ENCODE measurements around the gene NFIX. TPM values are rescaled to one million over a fixed set of nuclear protein-coding genes. Genes with fewer than 3 reads are reported as not detected.
A peak's percentile ranks its signal among the peaks of the same experiment; 100 is the strongest.

The NFIX gene
- total RNA-seq, 2 donors from 2014 or later: 0.75 to 0.86 TPM

DNA sequence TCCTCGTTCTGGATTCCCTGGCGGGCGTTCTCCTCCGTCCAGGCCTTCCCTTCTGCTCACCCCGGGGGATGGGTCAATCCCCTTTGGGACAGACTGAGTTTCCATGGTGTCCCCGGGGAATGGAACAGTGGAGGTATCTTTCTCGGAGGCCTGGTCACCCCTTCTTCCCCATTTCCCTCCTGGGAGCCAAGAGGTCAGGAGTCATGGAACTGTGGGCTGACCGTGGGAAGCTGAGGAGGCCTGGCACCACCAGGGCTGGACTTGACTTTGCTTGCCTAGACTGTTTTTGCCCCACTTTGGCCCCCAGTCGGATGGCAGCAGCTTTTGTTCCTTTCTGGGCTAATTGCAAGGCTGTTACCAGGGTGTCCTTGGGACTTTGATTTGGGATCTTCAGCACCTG is 124.8 kb downstream of the NFIX start:
- H3K9me3 ChIP-seq (ENCODE audit: control insufficient read depth, low read length, poor library complexity, severe bottlenecking): no peaks in the 10 kb centered on the region
- Mint-ChIP-seq H3K4me1 (peaks cover 44% of the 10 kb centered on the region), H3K27me3 (no peaks in the 10 kb centered on the region), H3K27ac (peak overlapping the region; percentile 67), H3K36me3 (ENCODE audit: low read depth) (no peaks in the 10 kb centered on the region), H3K4me3 (peak overlapping the region; percentile 62)
- ATAC-seq (no peak), DNase-seq (no peak)

DNA sequence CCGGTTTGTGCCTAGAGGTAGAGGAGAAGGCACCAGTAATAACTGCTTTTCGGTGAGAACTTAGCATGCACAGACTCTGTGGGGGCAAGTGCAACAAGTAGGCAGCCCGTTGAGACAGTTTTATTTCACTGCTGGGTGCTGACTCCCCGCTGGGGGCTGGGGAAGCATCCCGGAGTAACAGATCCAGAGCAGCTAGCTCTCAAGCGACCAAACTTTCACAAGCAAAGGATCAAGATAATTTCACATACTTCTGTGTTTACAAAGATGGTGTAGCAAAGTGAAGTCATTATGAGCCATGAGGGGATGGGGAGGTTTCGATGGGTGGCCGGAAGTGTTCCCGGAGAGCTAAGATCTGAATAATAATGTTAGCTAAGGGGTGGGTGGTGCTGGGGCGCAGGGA is 125.5 kb downstream of the NFIX start:
- H3K4me3 Mint-ChIP-seq: no peak overlapping the region
- no peaks in the 10 kb centered on the region for H3K36me3 Mint-ChIP-seq (ENCODE audit: low read depth)
- no peaks in the 10 kb centered on the region for H3K27me3 Mint-ChIP-seq
- no peak for DNase-seq
- H3K27ac Mint-ChIP-seq: peak overlapping the region; percentile 67
- H3K9me3 ChIP-seq (ENCODE audit: control insufficient read depth, low read length, poor library complexity, severe bottlenecking): no peaks in the 10 kb centered on the region
- peaks cover 40% of the 10 kb centered on the region for H3K4me1 Mint-ChIP-seq
- no peak for ATAC-seq

- H3K9me3 ChIP-seq (ENCODE audit: control insufficient read depth, low read length, poor library complexity, severe bottlenecking): no peaks in the 10 kb centered on the region
- H3K4me1 Mint-ChIP-seq: peaks cover 36% of the 10 kb centered on the region
- no peaks in the 10 kb centered on the region for H3K36me3 Mint-ChIP-seq (ENCODE audit: low read depth)
- no peaks in the 10 kb centered on the region for H3K27me3 Mint-ChIP-seq
- H3K27ac Mint-ChIP-seq: peak overlapping the region; percentile 86
- peak overlapping the region; percentile 2 for H3K4me3 Mint-ChIP-seq
- ATAC-seq (no peak), DNase-seq (no peak)
These were observed 126.4 kb downstream of the NFIX start for GRCh38 chr19:13121551-13122274.

DNA sequence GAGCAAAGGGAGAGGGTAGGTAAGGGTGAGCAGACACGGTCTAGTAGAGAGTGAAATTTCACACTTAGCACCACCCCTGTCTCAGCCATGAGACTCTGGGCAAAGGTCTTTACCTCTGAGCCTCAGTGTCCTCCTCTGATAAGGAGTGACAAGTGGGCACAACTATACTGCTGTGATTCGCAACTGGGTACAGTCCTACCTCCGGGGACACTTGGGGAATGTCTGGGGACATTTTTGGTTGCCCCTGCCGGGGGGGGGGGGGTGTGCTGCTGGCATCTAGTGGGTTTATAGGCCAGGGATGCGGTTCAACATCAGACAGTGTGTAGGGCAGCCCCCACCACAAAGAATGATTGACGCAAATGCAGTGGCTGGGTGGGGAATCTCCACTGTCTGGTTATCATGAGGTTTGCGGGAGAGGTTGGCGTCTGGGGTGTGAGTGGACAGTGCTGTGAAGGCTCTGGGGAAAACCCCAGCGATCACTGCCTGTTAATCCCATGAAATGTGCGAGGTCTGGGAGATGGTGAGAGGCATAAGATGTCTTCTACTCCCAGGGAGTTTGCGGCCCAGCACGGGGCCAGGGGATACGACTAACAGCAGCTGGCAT is 127.1 kb downstream of the NFIX start:
- peak overlapping the region; percentile 86 for H3K27ac Mint-ChIP-seq
- ATAC-seq: peak; percentile 22

DNA sequence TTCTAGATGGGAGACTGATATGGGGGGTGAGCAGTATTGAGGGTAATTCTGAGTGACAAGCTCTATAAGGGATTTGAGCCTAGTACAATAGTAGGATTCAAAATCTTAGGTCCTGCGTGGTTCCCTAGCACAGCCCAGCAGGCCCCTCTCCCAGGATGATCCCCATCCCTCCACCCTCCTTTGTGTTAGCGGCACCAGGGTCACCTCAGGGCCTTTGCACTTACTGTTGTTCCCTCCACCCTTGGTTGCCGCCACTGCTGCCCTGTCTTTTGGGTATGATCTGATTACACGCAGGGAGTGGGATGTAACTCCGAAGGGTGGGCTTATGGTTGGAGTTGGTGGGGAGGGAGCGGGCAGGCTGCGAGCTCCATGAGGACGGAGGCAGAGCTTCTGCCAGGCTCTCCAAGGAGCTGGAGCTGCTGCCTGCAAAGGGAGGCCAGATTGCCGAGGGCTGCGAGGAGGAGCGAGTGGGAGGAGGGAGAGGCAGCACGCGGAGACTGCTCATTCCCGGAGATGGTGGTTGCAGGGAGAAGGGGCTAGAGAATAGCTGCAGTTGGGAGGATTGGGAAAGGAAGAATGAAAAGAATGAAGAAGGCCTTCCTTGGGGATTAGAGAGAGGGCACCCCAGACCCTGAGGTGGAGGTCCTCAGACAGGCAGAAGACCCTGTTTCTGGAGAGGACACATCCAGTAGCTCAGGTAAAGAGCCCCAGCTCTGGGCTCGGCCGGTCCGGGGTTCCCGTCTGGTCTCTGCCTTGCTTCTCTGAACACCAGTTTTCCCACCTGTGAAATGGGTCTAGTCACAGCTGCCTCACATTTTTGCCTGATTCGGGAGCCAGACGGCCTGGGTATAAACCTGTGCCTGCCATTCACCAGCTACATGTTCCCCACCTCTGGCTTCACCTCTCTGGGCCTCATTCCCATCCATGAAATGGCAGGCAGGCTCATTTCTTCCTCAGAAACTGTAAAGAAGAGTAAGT is 128.0 kb downstream of the NFIX start:
- H3K36me3 Mint-ChIP-seq (ENCODE audit: low read depth): no peaks in the 10 kb centered on the region
- no peaks in the 10 kb centered on the region for H3K9me3 ChIP-seq (ENCODE audit: control insufficient read depth, low read length, poor library complexity, severe bottlenecking)
- ATAC-seq: no peak
- H3K4me3 Mint-ChIP-seq: peak overlapping the region; percentile 69
- peaks cover 34% of the 10 kb centered on the region for H3K4me1 Mint-ChIP-seq
- no peaks in the 10 kb centered on the region for H3K27me3 Mint-ChIP-seq
- no peak for DNase-seq
- peak overlapping the region; percentile 86 for H3K27ac Mint-ChIP-seq

More for the DNA sequence above, 127.1 kb downstream of the NFIX start:
- H3K4me3 Mint-ChIP-seq: peak overlapping the region; percentile 69
- H3K36me3 Mint-ChIP-seq (ENCODE audit: low read depth): no peaks in the 10 kb centered on the region
- H3K9me3 ChIP-seq (ENCODE audit: control insufficient read depth, low read length, poor library complexity, severe bottlenecking): no peaks in the 10 kb centered on the region
- no peaks in the 10 kb centered on the region for H3K27me3 Mint-ChIP-seq
- DNase-seq: no peak
- peaks cover 32% of the 10 kb centered on the region for H3K4me1 Mint-ChIP-seq

- no peaks in the 10 kb centered on the region for H3K9me3 ChIP-seq (ENCODE audit: control insufficient read depth, low read length, poor library complexity, severe bottlenecking)
- no peak overlapping the region for H3K4me3 Mint-ChIP-seq
- H3K27ac Mint-ChIP-seq: no peak overlapping the region
- no peak for ATAC-seq
- no peaks in the 10 kb centered on the region for H3K27me3 Mint-ChIP-seq
- no peak for DNase-seq
- peaks cover 26% of the 10 kb centered on the region for H3K4me1 Mint-ChIP-seq
- H3K36me3 Mint-ChIP-seq (ENCODE audit: low read depth): no peaks in the 10 kb centered on the region
These were observed 131.8 kb downstream of the NFIX start for GRCh38 chr19:13127051-13127450.

- Mint-ChIP-seq H3K27ac (peak overlapping the region; percentile 43), H3K27me3 (no peaks in the 10 kb centered on the region), H3K4me1 (peaks cover 27% of the 10 kb centered on the region), H3K4me3 (no peak overlapping the region), H3K36me3 (ENCODE audit: low read depth) (no peaks in the 10 kb centered on the region)
- no peaks in the 10 kb centered on the region for H3K9me3 ChIP-seq (ENCODE audit: control insufficient read depth, low read length, poor library complexity, severe bottlenecking)
- ATAC-seq (no peak), DNase-seq (no peak)
These were observed 132.7 kb downstream of the NFIX start for GRCh38 chr19:13127811-13128575.

GRCh38 chr19:13128583-13128982 is 133.3 kb downstream of the NFIX start:
- peak overlapping the region; percentile 43 for H3K27ac Mint-ChIP-seq
- ATAC-seq: no peak

GRCh38 chr19:13129384-13129783 is 134.1 kb downstream of the NFIX start:
- H3K9me3 ChIP-seq (ENCODE audit: control insufficient read depth, low read length, poor library complexity, severe bottlenecking): no peaks in the 10 kb centered on the region
- H3K36me3 Mint-ChIP-seq (ENCODE audit: low read depth): no peaks in the 10 kb centered on the region
- ATAC-seq (no peak), DNase-seq (no peak)
- no peak overlapping the region for H3K27ac Mint-ChIP-seq
- peaks cover 30% of the 10 kb centered on the region for H3K4me1 Mint-ChIP-seq
- H3K4me3 Mint-ChIP-seq: no peak overlapping the region
- no peaks in the 10 kb centered on the region for H3K27me3 Mint-ChIP-seq

More at GRCh38 chr19:13128583-13128982, 133.3 kb downstream of the NFIX start:
- Mint-ChIP-seq H3K4me3 (no peak overlapping the region), H3K36me3 (ENCODE audit: low read depth) (no peaks in the 10 kb centered on the region), H3K4me1 (peaks cover 27% of the 10 kb centered on the region), H3K27me3 (no peaks in the 10 kb centered on the region)
- no peak for DNase-seq
- H3K9me3 ChIP-seq (ENCODE audit: control insufficient read depth, low read length, poor library complexity, severe bottlenecking): no peaks in the 10 kb centered on the region

DNA sequence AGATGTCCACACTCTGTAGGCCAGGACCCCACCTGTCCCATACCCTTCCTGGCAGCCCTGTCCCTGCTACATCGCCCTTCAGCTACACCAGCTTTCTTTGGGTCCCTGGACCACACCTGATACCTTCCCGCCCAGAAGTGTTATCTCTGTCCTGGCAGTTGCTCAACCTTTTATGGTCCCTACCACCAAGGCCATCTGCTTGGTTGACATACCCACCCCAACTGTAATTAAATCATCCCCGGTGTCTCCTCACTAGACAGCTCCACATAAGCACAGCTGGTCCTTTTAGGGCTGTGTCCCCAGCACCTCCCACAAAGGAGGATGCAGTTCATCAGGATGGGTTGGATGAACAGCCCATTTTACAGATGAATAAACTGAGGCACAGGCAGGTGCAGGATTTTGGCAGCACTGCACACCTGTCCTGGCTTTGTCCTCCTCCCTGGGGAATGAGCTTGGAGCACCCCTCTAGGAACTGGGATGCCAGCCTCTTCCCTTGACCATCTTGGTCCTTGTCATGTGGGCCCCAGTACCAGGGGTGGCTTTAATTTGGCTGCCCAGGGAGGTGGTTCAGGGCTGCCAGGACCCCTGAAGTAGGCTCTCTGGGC is 135.7 kb downstream of the NFIX start:
- no peaks in the 10 kb centered on the region for H3K9me3 ChIP-seq (ENCODE audit: control insufficient read depth, low read length, poor library complexity, severe bottlenecking)
- DNase-seq (no peak), ATAC-seq (no peak)
- no peaks in the 10 kb centered on the region for H3K36me3 Mint-ChIP-seq (ENCODE audit: low read depth)
- H3K27me3 Mint-ChIP-seq: no peaks in the 10 kb centered on the region
- peak overlapping the region; percentile 66 for H3K27ac Mint-ChIP-seq
- H3K4me3 Mint-ChIP-seq: no peak overlapping the region
- peaks cover 30% of the 10 kb centered on the region for H3K4me1 Mint-ChIP-seq

GRCh38 chr19:13132471-13133180 is 137.4 kb downstream of the NFIX start:
- Mint-ChIP-seq H3K4me3 (peak overlapping the region; percentile 83), H3K27me3 (no peaks in the 10 kb centered on the region), H3K4me1 (peaks cover 29% of the 10 kb centered on the region), H3K36me3 (ENCODE audit: low read depth) (no peaks in the 10 kb centered on the region), H3K27ac (peak overlapping the region; percentile 91)
- ATAC-seq (peak; percentile 99), DNase-seq (peak in 1 of 3 donors; percentile 32)
- H3K9me3 ChIP-seq (ENCODE audit: control insufficient read depth, low read length, poor library complexity, severe bottlenecking): no peaks in the 10 kb centered on the region
